H9 (cell line): Measurements from ENCODE around the gene AGK. TPM values are rescaled to one million over a fixed set of nuclear protein-coding genes. Genes with fewer than 3 reads are reported as not detected.
A peak's percentile ranks its signal among the peaks of the same experiment; 100 is the strongest.

Experiments used
- DNase-seq: peaks from one replicate; pipeline ENCODE4 v3.0.0-alpha.2; 2017
- H2AFZ ChIP-seq: one replicate; pipeline ENCODE4 v1.6.1; 2013; ENCODE audit warnings: mild to moderate bottlenecking, low read length, control low read depth, moderate library complexity
- H2AK5ac ChIP-seq: 2 replicates; pipeline ENCODE4 v1.6.1; 2013; ENCODE audit warnings: low read length, control low read depth, mixed read lengths; ENCODE audit not compliant: insufficient read length
- H2BK120ac ChIP-seq: one replicate; pipeline ENCODE4 v1.6.1; 2013; ENCODE audit warnings: low read depth, mild to moderate bottlenecking, low read length, control low read depth, inconsistent platforms; ENCODE audit not compliant: poor library complexity, severe bottlenecking
- H2BK12ac ChIP-seq: 2 replicates; pipeline ENCODE4 v1.6.1; 2013; ENCODE audit warnings: low read length, control low read depth, mixed read lengths, low read depth; ENCODE audit not compliant: insufficient read length
- H2BK15ac ChIP-seq: 2 replicates; pipeline ENCODE4 v1.6.1; 2013; ENCODE audit warnings: low read depth, low read length, control low read depth
- H2BK20ac ChIP-seq: one replicate; pipeline ENCODE4 v1.6.1; 2013; ENCODE audit warnings: low read depth, mild to moderate bottlenecking, low read length, control low read depth, inconsistent platforms; ENCODE audit not compliant: poor library complexity, severe bottlenecking
- H2BK5ac ChIP-seq: 2 replicates; pipeline ENCODE4 v1.6.1; 2013; ENCODE audit warnings: low read length, control low read depth, mixed read lengths; ENCODE audit not compliant: insufficient read length
- H3K14ac ChIP-seq: 2 replicates; pipeline ENCODE4 v1.6.1; 2013; ENCODE audit warnings: low read length, control low read depth; ENCODE audit not compliant: insufficient read depth
- H3K18ac ChIP-seq: 2 replicates; pipeline ENCODE4 v1.6.1; 2013; ENCODE audit warnings: low read depth, mild to moderate bottlenecking, mixed read lengths, low read length, control low read depth; ENCODE audit not compliant: insufficient read length
- H3K23ac ChIP-seq: 2 replicates; pipeline ENCODE4 v1.6.1; 2013; ENCODE audit warnings: low read length, control low read depth, mixed read lengths, low read depth; ENCODE audit not compliant: insufficient read length
- H3K23me2 ChIP-seq: 2 replicates; pipeline ENCODE4 v1.6.1; 2013; ENCODE audit warnings: low read depth, mild to moderate bottlenecking, mixed read lengths, low read length, control low read depth; ENCODE audit not compliant: insufficient read length, poor library complexity, severe bottlenecking
- H3K27ac ChIP-seq: 2 replicates; pipeline ENCODE4 v1.5.1; 2013; ENCODE audit warnings: low read length, control low read depth, mixed read lengths, low read depth; ENCODE audit not compliant: insufficient read length
- H3K27me3 ChIP-seq: 2 replicates; pipeline ENCODE4 v1.6.1; 2013; ENCODE audit warnings: low read length, control low read depth, inconsistent platforms; ENCODE audit not compliant: insufficient read depth
- H3K4ac ChIP-seq: 2 replicates; pipeline ENCODE4 v1.6.1; 2013; ENCODE audit warnings: low read depth, mild to moderate bottlenecking, control low read depth, inconsistent platforms, low read length, moderate library complexity
- H3K4me1 ChIP-seq: 2 replicates; pipeline ENCODE4 v1.6.1; 2013; ENCODE audit warnings: low read length, control low read depth, inconsistent platforms; ENCODE audit not compliant: insufficient read depth
- H3K4me2 ChIP-seq: 2 replicates; pipeline ENCODE4 v1.6.1; 2013; ENCODE audit warnings: low read length, control low read depth, mixed read lengths; ENCODE audit not compliant: insufficient read length, insufficient read depth
- H3K56ac ChIP-seq: 2 replicates; pipeline ENCODE4 v1.6.1; 2013; ENCODE audit warnings: low read depth, mild to moderate bottlenecking, mixed read lengths, low read length, control low read depth; ENCODE audit not compliant: insufficient read length
- H3K79me1 ChIP-seq: 2 replicates; pipeline ENCODE4 v1.6.1; 2013; ENCODE audit warnings: low read depth, mild to moderate bottlenecking, moderate library complexity, low read length, control low read depth, inconsistent platforms; ENCODE audit not compliant: insufficient read depth, poor library complexity, severe bottlenecking
- H3K79me2 ChIP-seq: 2 replicates; pipeline ENCODE4 v1.6.1; 2013; ENCODE audit warnings: low read length, control low read depth, inconsistent platforms; ENCODE audit not compliant: insufficient read depth
- H3K9ac ChIP-seq: 2 replicates; pipeline ENCODE4 v1.6.1; 2013; ENCODE audit warnings: low read length, control low read depth, mixed read lengths; ENCODE audit not compliant: insufficient read length; ENCODE audit errors: extremely low read depth
- H3K9me3 ChIP-seq: one replicate; pipeline ENCODE4 v1.6.1; 2013; ENCODE audit warnings: low read depth, low read length, inconsistent platforms; ENCODE audit not compliant: control insufficient read depth
- H3T11ph ChIP-seq: one replicate; pipeline ENCODE4 v1.6.1; 2013; ENCODE audit warnings: mild to moderate bottlenecking, low read length, control low read depth, inconsistent platforms
- H4K20me1 ChIP-seq: one replicate; pipeline ENCODE4 v1.6.1; 2013; ENCODE audit not compliant: control insufficient read depth, insufficient read length, insufficient read depth
- H4K5ac ChIP-seq: 2 replicates; pipeline ENCODE4 v1.6.1; 2013; ENCODE audit warnings: low read depth, mild to moderate bottlenecking, mixed read lengths, low read length, control low read depth; ENCODE audit not compliant: insufficient read length
- H4K8ac ChIP-seq: replicated peaks from 2 replicates; pipeline ENCODE4 v1.6.1; 2013; ENCODE audit warnings: low read length, control low read depth, mixed read lengths, low read depth; ENCODE audit not compliant: insufficient read length
- H4K91ac ChIP-seq: 2 replicates; pipeline ENCODE4 v1.6.1; 2013; ENCODE audit warnings: low read depth, mild to moderate bottlenecking, moderate library complexity, mixed read lengths, low read length, control low read depth; ENCODE audit not compliant: insufficient read length
- H3K27ac Mint-ChIP-seq, 3 experiments: 2 replicates in 2 of 3; 3 replicates in 1 of 3; pipeline ENCODE4 v1.8.0; 2020 to 2021; ENCODE audit warnings: mixed read lengths in 3 of 3, mild to moderate bottlenecking in 1 of 3, moderate library complexity in 1 of 3
- H3K27me3 Mint-ChIP-seq: 2 replicates; pipeline ENCODE4 v1.8.0; 2021; ENCODE audit warnings: low read depth, mild to moderate bottlenecking, moderate library complexity, mixed read lengths
- H3K36me3 Mint-ChIP-seq, 3 experiments: 2 replicates in 2 of 3; 3 replicates in 1 of 3; pipeline ENCODE4 v1.8.0; 2020 to 2021; ENCODE audit warnings: low read depth in 3 of 3, mixed read lengths in 3 of 3; ENCODE audit not compliant: insufficient read depth in 1 of 3
- H3K4me1 Mint-ChIP-seq, 2 experiments: 2 replicates each; pipeline ENCODE4 v1.8.0; 2020; ENCODE audit warnings: mixed read lengths in 2 of 2
- H3K4me3 Mint-ChIP-seq, 2 experiments: 2 replicates in 1 of 2; 3 replicates in 1 of 2; pipeline ENCODE4 v1.8.0; 2020 to 2021; ENCODE audit warnings: mild to moderate bottlenecking in 2 of 2, mixed read lengths in 2 of 2, moderate library complexity in 1 of 2
- H3K9me3 Mint-ChIP-seq, 2 experiments: 2 replicates in 1 of 2; 3 replicates in 1 of 2; pipeline ENCODE4 v1.8.0; 2020; ENCODE audit warnings: mild to moderate bottlenecking in 2 of 2, mixed read lengths in 2 of 2, moderate library complexity in 1 of 2
- CTCF ChIP-seq: fragments of 200-600 bp; sonication (generic); conservative IDR thresholded peaks from 3 replicates; pipeline ENCODE4 v1.8.0; 2021; ENCODE audit warnings: antibody characterized with exemption, mild to moderate bottlenecking
- WGBS: extraction: QIAGEN DNeasy Blood & Tissue Kit; methylation state at CpG from one replicate; pipeline ENCODE4 v1.1.7; 2013; ENCODE audit warnings: missing lambda C conversion rate, low lambda C conversion rate, mixed read lengths; ENCODE audit not compliant: insufficient read length; ENCODE audit errors: extremely low coverage; 5-methylcytosine and 5-hydroxymethylcytosine counted together
- total RNA-seq: library from RNA; stranded (reverse); gene quantifications from 2 replicates; pipeline ENCODE4 v1.2.1, GENCODE V29; 2021

Gene AGK
- total RNA-seq, 1 experiment from 2014 or later, result 35.1 TPM

- Histone ChIP-seq H2AK5ac (no peak overlapping the region), H3K23ac (no peak overlapping the region), H2BK12ac (no peak overlapping the region), H2BK15ac (no peak overlapping the region), H3K14ac (no peak overlapping the region), H3K23me2 (no peaks in the 10 kb centered on the region), H3K56ac (no peak overlapping the region), H3K79me1 (no peaks in the 10 kb centered on the region), H2BK5ac (no peak overlapping the region), H2AFZ (no peak overlapping the region), H4K20me1 (no peaks in the 10 kb centered on the region), H2BK120ac (peak overlapping the region; percentile 14), H3K27me3 (no peaks in the 10 kb centered on the region), H2BK20ac (no peak overlapping the region), H3K18ac (no peak overlapping the region), H3K4me2 (no peak overlapping the region), H4K91ac (no peak overlapping the region), H3K9me3 (no peaks in the 10 kb centered on the region), H3K79me2 (no peaks in the 10 kb centered on the region), H3K9ac (no peak overlapping the region), H4K8ac (no peak overlapping the region), H3K27ac (no peak overlapping the region), H3K4me1 (no peaks in the 10 kb centered on the region), H3T11ph (no peak overlapping the region), H4K5ac (no peak overlapping the region), H3K4ac (no peak overlapping the region; the same call in 1 of the 2 replicates)
- peak; percentile 83 for TF ChIP-seq CTCF
- Mint-ChIP-seq H3K27me3 (no peaks in the 10 kb centered on the region; the same call in 1 of the 2 replicates), H3K9me3 (no peaks in the 10 kb centered on the region), H3K27ac (no peak overlapping the region; a peak in 1 of 7 replicates), H3K4me3 (no peak overlapping the region), H3K36me3 (peaks cover 4 to 9% (median 7%) of the 10 kb centered on the region in 3 experiments; a peak in 6 of 7 replicates), H3K4me1 (peaks cover 21 to 25% of the 10 kb centered on the region in 2 experiments)
- DNase-seq, result peak; percentile 71
- WGBS, result no CpG with 5 or more reads among the region's 6 CpGs
These were observed 98.8 kb downstream of the AGK start for GRCh38 chr7:141649865-141650634.
